ENCODE measurements around the gene PRKAG1. TPM values are rescaled to one million over a fixed set of nuclear protein-coding genes. Genes with fewer than 3 reads are reported as not detected.

Gene PRKAG1
- total RNA-seq, 8 experiments from 2014 or later: 39.2 to 106 (median 55.3) TPM

- Histone ChIP-seq H3K4me1 (replicated peaks in 1 of 2) (no peaks in the 10 kb centered on the region), H3K4me3 (no peak overlapping the region), H3K27ac (no peak overlapping the region)
- WGBS, 10 experiments: 100% methylated on average over 1 to 3 of the region's 4 CpGs; no CpG with 5 or more reads in 8 of the 10 experiments
- ATAC-seq (replicated peaks in 6 of 8): no peak
- in situ Hi-C loops (cut with MboI; ENCODE audit: low pct_unique_long_range_greater_than_20kb in 2 of 9, low sequenced_read_pairs in 9 of 9, unreplicated experiment in 9 of 9): no loop called here
These were observed 24.7 kb upstream of the PRKAG1 start for GRCh38 chr12:49043241-49043640.

DNA sequence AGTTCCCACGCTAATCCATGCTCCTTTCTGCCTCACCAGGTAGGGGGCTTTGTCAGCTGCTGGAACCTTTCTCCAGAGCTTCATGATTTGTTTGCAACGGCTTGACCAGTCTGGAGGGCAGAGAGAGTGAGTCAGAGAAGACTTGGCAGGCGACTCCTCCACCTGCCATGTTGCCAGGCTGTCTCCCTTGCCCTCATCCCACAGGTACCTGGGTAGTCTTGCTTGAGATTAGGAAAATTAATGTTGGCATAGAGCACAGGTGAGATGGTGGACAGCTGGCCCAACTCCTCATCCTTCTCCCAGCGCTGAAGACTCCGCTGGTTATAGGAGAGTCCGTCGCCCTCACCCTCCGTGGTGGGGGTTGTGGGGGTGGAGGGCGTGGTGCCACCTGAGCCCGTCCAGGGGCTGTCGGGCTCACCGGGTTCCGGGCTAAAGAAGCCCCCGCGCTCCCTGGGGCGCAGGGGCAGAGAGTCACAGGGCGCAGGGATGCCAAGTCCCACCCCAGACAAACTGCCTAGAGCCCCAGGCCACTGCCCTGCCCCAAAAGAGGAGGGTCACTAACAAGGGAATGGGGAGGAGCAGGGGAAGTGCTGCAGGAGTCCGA is 23.4 kb upstream of the PRKAG1 start:
- no peak for ATAC-seq (replicated peaks in 6 of 8)
- WGBS, 10 experiments: 80 to 100% (median 87%) methylated on average over 1 to 4 of the region's 18 CpGs; no CpG with 5 or more reads in 5 of the 10 experiments
- H3K4me3 ChIP-seq: no peak overlapping the region
- in situ Hi-C loops (cut with MboI; ENCODE audit: low pct_unique_long_range_greater_than_20kb in 2 of 9, low sequenced_read_pairs in 9 of 9, unreplicated experiment in 9 of 9): no loop called here
- no peak overlapping the region for H3K27ac ChIP-seq
- H3K4me1 ChIP-seq (replicated peaks in 1 of 2): no peaks in the 10 kb centered on the region

GRCh38 chr12:49041036-49041880 is 22.7 kb upstream of the PRKAG1 start:
- no peak overlapping the region for H3K27ac ChIP-seq
- in situ Hi-C loops (cut with MboI; ENCODE audit: low pct_unique_long_range_greater_than_20kb in 2 of 9, low sequenced_read_pairs in 9 of 9, unreplicated experiment in 9 of 9): no loop called here
- peak in 3 of 8 experiments; percentile 4 to 24 (median 20) for ATAC-seq (replicated peaks in 6 of 8)
- 80% methylated on average over 1 of the region's 31 CpGs; no CpG with 5 or more reads in 9 of the 10 experiments for WGBS, 10 experiments
- H3K4me1 ChIP-seq (replicated peaks in 1 of 2): no peaks in the 10 kb centered on the region
- H3K4me3 ChIP-seq: no peak overlapping the region

DNA sequence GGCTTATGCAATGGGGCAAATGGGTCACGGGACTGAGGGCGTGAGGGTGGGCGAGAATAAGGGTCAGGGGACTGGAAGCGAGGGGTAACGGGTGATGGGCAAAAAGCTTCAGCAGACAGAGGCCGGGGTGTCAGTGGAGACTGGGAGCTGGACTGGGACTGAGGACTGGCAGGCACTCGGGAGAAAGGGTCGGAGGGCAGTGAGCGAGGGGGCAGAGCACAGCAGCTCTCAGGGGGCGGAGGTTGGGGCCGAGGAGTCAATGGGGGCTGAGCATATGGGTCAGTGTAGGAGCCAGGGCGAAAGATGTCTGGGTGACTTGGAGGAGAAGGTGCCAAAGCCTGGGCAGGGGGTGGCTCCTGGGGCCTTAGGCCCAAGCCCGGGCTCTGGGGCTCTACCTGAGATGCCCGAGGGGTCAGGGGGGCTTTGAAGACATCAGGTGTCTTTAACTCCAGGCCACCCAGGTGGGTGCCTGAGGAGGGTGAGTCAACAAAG is 21.8 kb upstream of the PRKAG1 start:
- no CpG with 5 or more reads among the region's 14 CpGs for WGBS, 10 experiments
- in situ Hi-C loops (cut with MboI; ENCODE audit: low pct_unique_long_range_greater_than_20kb in 2 of 9, low sequenced_read_pairs in 9 of 9, unreplicated experiment in 9 of 9): no loop called here
- ATAC-seq (replicated peaks in 6 of 8): peak in 1 of 8 experiments; percentile 11
- no peak overlapping the region for H3K4me3 ChIP-seq
- no peak overlapping the region for H3K27ac ChIP-seq
- H3K4me1 ChIP-seq (replicated peaks in 1 of 2): no peaks in the 10 kb centered on the region

DNA sequence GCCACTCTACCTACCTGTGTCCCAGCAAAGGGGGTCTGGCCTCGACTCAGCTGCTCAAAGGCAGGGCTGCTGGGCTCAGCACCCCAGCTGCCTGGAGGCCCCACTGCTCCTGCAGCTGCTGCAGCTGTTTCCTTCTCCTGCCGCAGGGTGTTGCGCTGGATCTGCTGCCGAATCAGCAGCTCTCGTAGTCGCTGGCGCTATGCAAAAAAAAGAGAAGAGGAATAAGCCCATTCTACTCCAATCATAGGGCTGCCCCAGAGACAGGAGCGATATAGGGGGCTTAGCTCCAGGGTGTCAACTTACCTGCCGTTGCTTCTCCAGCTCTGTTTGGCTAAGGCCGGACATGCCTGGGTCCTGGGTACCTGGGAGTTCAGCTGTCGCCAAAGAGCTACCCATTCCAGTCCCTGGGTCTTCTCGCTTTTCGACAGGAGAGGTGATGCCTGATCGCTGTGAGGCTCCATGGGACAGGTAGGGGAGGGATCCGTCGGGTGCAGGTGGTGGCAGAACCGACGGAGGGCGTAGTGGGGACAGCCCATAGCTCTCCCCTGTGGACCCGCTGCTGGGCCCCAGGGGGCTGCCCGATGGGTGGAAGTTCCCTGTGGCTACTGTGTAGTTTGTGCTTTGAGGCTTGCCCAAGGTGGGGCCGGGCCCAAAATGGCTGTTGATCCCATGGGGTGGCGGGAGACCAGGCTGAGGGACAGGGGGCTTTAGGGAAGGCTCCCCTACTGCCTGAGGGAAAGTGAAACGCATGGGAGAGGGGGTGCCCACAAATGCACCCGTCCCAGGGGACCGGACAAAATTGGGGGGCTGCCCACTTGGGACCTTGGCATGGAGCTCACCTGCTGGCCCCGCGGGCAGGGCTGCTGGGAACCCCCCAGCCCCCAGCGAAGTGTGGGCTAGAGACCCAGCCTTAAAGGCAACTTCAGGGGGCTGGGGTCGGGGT is 21.1 kb upstream of the PRKAG1 start:
- no peak for ATAC-seq (replicated peaks in 6 of 8)
- no peak overlapping the region for H3K4me3 ChIP-seq
- H3K27ac ChIP-seq: no peak overlapping the region
- in situ Hi-C loops (cut with MboI; ENCODE audit: low pct_unique_long_range_greater_than_20kb in 2 of 9, low sequenced_read_pairs in 9 of 9, unreplicated experiment in 9 of 9): no loop called here
- no peaks in the 10 kb centered on the region for H3K4me1 ChIP-seq (replicated peaks in 1 of 2)
- 80 to 100% (median 100%) methylated on average over 1 to 8 of the region's 30 CpGs; no CpG with 5 or more reads in 3 of the 10 experiments for WGBS, 10 experiments

DNA sequence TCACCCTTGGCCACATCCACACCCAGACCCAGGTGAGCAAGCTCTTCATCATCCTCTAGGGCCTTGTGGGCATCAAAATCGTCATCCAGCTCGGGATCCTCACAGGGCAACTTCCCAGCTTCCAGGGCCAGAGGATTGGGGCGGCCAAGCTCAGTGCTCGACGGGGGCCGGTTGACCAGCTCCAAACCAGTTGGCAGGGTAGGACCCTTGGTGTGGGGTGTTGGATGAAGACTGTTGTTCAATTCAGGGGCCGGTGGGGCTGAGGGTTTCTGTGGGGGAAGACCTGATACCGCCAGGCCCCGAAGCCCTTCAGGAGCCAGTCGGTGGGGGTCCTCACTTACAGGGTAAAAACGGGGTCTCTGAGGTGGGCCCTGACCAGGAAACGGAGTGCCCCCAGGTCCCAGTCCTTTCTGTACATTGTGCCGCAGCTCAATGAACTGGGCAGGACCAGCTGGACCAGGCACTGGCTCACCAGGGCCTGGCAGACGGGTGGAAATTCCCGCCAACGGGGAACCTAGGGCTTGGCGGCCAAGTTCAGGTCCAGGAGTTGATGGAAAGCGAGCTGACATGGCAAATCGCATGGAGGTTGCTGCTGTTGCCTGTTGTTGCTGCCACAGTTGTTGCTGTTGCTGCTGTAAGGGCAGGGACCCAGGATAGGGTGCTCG is 19.8 kb upstream of the PRKAG1 start:
- no peak overlapping the region for H3K27ac ChIP-seq
- H3K4me3 ChIP-seq: no peak overlapping the region
- no peaks in the 10 kb centered on the region for H3K4me1 ChIP-seq (replicated peaks in 1 of 2)
- ATAC-seq (replicated peaks in 6 of 8): peak in 1 of 8 experiments; percentile 1
- in situ Hi-C loops (cut with MboI; ENCODE audit: low pct_unique_long_range_greater_than_20kb in 2 of 9, low sequenced_read_pairs in 9 of 9, unreplicated experiment in 9 of 9): no loop called here
- WGBS, 10 experiments: 63 to 100% (median 85%) methylated on average over 1 to 6 of the region's 20 CpGs; no CpG with 5 or more reads in 4 of the 10 experiments

GRCh38 chr12:49037947-49038237 is 19.3 kb upstream of the PRKAG1 start:
- in situ Hi-C loops (cut with MboI; ENCODE audit: low pct_unique_long_range_greater_than_20kb in 2 of 9, low sequenced_read_pairs in 9 of 9, unreplicated experiment in 9 of 9): no loop called here
- Histone ChIP-seq H3K27ac (no peak overlapping the region), H3K4me1 (replicated peaks in 1 of 2) (no peaks in the 10 kb centered on the region), H3K4me3 (no peak overlapping the region)
- peak in 2 of 8 experiments; percentile 5 to 11 for ATAC-seq (replicated peaks in 6 of 8)
- 80 to 100% (median 94%) methylated on average over 1 to 3 of the region's 7 CpGs; no CpG with 5 or more reads in 6 of the 10 experiments for WGBS, 10 experiments

- WGBS, 10 experiments: 96 to 100% (median 100%) methylated on average over 2 to 6 of the region's 9 CpGs; no CpG with 5 or more reads in 4 of the 10 experiments
- in situ Hi-C loops (cut with MboI; ENCODE audit: low pct_unique_long_range_greater_than_20kb in 2 of 9, low sequenced_read_pairs in 9 of 9, unreplicated experiment in 9 of 9): no loop called here
- Histone ChIP-seq H3K4me1 (replicated peaks in 1 of 2) (no peaks in the 10 kb centered on the region), H3K4me3 (no peak overlapping the region), H3K27ac (no peak overlapping the region)
- no peak for ATAC-seq (replicated peaks in 6 of 8)
These were observed 18.8 kb upstream of the PRKAG1 start for GRCh38 chr12:49037111-49037946.

DNA sequence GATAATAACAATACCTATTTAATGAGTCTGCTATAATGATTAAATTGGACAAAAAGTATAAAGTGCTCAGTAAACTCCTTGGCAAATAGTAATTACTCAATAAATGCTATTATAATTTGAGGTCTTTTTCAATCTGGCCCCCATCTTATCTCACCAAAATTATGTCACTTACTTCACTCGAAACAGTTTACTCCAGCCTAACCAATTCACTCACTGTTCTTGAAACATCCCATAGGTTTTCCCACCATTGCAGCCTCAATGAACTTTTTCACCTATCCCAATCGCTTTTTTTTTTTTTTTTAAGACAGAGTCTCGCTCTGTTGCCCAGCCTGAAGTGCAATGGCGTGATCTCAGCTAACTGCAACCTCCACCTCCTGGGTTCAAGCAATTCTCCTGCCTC is 17.5 kb upstream of the PRKAG1 start:
- no peak for ATAC-seq (replicated peaks in 6 of 8)
- no peak overlapping the region for H3K27ac ChIP-seq
- in situ Hi-C loops (cut with MboI; ENCODE audit: low pct_unique_long_range_greater_than_20kb in 2 of 9, low sequenced_read_pairs in 9 of 9, unreplicated experiment in 9 of 9): no loop called here
- 50 to 100% (median 89%) methylated on average over 1 to 4 of the region's 4 CpGs for WGBS, 10 experiments
- no peaks in the 10 kb centered on the region for H3K4me1 ChIP-seq (replicated peaks in 1 of 2)
- no peak overlapping the region for H3K4me3 ChIP-seq

- H3K4me3 ChIP-seq: no peak overlapping the region
- in situ Hi-C loops (cut with MboI; ENCODE audit: low pct_unique_long_range_greater_than_20kb in 2 of 9, low sequenced_read_pairs in 9 of 9, unreplicated experiment in 9 of 9): no loop called here
- H3K27ac ChIP-seq: no peak overlapping the region
- WGBS, 10 experiments: 100% methylated on average over 1 to 3 of the region's 4 CpGs; no CpG with 5 or more reads in 7 of the 10 experiments
- peak in 1 of 8 experiments; percentile 3 for ATAC-seq (replicated peaks in 6 of 8)
- no peaks in the 10 kb centered on the region for H3K4me1 ChIP-seq (replicated peaks in 1 of 2)
These were observed 15.7 kb upstream of the PRKAG1 start for GRCh38 chr12:49034286-49034622.

DNA sequence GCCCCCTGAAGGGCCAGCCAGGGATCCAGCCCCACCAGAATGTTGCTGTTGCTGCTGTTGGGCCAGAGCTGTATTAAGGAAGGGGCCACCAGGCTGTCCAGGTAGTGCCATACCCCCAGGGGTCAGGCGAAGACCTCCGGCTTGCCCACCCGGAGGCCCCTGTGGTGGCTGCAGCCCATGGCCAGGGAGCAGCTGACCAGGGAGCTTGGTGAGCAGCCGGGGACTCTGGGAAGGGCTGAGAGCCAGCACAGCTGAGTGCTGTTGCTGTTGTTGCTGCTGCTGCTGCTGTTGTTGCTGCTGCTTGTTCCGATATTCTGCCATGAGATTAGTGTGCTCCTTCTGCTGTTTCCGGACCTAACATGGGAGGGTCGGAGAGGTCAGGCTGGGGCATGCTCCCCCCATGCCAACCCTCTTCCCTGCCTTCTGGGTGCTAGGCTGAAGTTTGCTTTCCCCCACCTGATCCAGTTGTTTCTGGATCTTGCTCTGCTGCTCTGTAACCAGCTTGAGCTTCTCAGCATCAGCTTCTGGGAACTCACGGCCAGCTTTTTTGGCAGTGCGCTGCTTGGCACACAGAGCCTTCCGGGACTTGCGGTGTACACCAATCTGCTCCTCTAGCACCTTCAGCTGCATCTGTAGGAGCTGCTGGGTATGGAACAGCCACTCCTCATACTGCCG is 15.2 kb upstream of the PRKAG1 start:
- H3K4me1 ChIP-seq (replicated peaks in 1 of 2): no peaks in the 10 kb centered on the region
- H3K27ac ChIP-seq: no peak overlapping the region
- no peak overlapping the region for H3K4me3 ChIP-seq
- in situ Hi-C loops (cut with MboI; ENCODE audit: low pct_unique_long_range_greater_than_20kb in 2 of 9, low sequenced_read_pairs in 9 of 9, unreplicated experiment in 9 of 9): no loop called here
- peak in 4 of 8 experiments; percentile 18 to 31 (median 20) for ATAC-seq (replicated peaks in 6 of 8)
- WGBS, 10 experiments: 67 to 100% (median 100%) methylated on average over 2 to 5 of the region's 12 CpGs; no CpG with 5 or more reads in 6 of the 10 experiments
